Islet precursor cell (in vitro differentiated cells): ENCODE data around the gene KIF2A.

Experiments used
- DNase-seq: peaks from one replicate; pipeline ENCODE4 v3.0.0-alpha.2; 2018

KIF2A gene

DNA sequence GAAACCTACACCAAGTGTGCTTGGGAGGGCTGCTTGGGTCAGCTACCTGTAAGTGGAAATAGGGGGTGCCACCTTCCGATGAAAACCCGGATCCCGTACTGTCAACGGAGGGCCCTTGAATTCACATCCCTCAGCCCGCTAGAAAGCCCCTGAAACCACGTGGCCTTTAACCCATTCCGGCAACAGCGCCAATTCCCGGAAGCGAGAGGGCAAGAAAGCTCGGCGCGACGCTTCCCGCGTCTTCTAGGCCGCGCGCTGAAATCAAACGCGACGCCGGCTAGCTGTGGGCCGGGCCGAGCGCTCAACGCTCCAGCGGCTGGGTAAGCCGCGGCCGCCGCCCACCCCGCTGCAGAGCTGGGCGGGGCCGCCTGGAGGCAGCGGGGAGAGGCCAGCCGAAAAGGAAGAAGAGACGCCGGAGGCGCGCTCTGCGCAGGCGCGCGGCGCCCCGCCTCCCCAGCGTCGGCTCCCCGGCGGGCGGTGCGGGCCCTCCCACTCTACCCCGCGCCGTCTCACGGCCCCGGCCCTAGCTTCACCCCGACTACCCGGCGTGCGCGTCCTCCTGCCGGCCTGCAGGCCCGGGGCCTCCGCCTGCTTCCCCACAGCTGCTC is at the start of gene KIF2A:
Gene KIF2A, plus strand, starts transcription at position 492 of the 608 bp plus-strand sequence. CDS start 267 bp downstream, outside the sequence.
- peak; percentile 96 for DNase-seq

DNA sequence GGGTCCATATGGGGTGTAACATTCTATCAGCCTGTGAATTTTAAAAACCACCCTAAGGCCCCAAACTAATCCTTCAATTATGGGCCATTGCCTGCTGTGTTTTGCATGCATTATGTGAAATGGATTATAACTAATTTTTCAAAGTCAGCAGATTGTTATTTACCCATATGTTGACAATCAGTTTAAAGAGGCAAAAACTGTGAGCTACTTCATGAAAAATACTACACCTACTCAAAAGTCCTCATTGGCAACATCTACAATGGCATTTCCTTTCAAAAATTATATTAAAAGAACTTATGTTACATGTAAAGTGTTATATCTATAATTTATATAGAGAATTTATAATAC is 49.0 kb upstream of the KIF2A start:
- no peak for DNase-seq

DNA sequence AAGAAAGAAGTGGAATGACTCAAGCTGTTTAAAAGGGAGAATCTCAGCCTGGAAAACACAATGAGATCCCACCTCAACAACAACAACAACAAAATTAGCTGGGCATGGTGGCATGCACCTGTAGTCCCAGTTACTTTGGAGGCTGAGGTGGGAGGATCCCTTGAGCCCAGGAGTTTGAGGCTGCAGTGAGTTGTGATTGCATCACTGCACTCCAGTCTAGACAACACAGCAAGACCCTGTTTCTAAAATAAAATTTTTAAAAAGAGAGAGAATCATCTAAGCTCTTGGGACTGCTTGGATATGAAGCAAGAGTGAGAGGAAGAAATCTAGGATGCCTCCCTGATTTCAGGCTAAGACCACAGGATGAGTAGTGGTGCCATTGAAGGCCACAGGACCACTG is 47.4 kb upstream of the KIF2A start:
- DNase-seq, result no peak

DNA sequence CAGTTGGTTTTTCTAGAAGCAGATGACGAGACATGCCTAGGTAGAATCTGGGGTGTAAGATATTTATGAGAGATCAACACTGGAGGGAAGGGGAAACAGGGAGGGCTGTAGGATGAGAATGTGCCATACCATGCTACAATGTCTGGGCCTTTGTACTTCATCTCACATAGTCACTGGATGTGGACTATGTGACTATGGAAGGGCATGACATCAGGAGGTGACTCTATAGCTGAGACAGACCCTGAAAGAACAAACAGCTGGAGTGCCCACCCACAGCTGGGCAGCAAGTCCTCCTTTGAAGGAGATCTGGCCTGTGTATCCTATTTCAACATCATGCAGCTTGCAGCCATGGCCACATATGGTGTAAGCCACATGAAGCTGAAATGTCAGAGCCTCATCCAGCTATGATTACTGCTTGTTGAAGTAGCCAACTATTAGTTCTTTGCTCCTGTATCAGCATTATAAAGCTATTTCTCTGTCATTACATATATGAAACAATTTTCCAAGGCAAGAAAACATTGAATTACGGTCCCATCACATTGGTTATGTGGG is 46.2 kb upstream of the KIF2A start:
- no peak for DNase-seq

DNA sequence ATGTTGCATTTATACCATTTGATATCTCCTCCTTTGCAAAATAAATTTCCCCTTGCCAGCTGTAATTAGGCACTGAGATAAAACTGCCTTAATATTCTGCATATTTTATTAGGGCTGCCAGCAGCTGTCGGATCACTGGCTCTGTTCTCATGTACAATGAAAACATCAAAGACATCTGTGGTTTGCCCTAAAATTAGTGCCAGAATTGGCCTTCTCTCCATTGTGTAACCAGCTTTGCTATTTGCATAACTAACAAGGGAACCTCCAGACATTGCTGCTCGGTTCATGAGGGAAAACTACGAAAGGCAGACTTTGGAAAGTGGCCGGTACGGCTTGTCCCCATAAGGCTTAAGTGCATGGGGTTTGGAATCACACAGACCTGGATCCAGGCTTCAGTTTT is 45.5 kb upstream of the KIF2A start:
- no peak for DNase-seq

- DNase-seq, result no peak
These were observed 42.6 kb upstream of the KIF2A start for GRCh38 chr5:62263401-62263800.

DNA sequence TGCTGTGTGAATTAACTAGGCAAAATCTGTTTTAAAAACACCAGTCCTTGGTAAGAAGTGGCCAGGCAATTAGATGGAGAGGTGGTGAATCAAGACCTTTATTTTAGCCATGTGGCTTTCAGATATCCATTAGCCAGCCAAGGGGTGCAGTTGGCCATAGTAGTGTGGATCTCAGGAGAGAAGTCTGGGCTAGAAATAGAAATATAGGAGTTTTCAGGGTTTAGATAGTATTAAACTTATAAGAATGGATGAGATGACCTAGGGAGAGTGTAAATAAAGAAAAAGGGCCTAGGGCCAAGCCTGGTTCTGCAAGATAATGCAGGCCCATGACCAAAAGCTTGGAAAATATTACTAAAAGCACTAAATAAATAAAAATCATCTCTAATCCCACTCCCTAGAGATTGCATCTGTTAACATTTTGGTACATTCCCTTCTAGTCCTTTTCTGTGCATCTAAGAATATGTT is 40.3 kb upstream of the KIF2A start:
- DNase-seq, result no peak

DNA sequence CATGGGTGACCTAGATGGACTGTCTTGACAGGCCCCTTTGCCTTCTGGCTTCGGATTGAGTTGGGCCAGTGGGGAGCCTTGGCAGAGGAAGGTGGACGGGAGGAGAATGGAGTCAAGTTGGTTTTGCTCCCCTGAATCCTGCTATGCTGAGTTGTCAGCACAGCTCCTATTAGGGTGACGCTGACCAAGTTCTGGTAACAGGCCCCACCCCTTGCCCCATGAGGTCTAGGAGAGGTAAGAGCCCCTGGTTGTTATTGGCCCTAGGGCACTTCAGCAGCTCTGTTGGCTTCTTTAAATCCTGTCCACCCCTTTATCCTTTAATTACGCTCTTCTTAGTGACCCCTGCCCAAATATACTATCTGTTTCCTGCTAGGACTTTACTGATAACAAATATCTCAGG is 39.4 kb upstream of the KIF2A start:
- no peak for DNase-seq

DNA sequence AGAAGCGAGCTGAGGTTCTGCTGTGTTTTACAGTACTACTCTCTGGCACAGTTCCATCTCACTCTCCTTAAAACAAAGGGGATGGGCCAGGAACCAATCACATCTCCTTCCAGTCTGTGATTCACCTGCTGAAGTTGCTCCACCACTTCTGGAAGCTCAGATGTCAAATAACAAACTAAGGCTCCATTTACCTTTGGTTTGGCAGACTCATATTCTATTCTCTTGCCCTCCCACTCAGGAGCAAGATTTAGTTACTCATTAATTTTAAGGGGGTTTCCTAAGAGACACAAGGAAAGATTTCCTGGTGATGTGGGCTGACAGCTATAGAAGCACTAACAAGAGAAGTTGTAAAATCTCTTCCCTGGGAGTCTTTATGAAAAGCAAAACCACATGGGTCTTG is 37.8 kb upstream of the KIF2A start:
- no peak for DNase-seq

DNA sequence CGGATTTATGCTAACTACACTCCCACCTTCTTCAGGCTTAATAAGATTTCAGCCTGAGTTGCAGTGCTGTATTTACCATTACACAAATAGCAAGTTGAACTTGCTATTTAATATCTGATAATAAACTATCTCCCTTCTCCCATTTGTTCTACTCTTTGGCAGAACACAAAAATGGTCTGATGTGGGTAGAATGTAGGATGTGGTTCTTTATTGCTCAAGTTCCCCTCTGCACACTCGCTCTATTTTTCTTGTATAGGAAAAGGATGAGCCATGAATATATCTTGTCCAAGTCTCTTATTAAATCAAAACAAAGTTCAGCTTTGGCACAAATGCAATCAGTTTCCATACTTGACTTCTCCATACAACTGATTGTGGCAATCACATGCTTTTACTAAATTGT is 37.2 kb upstream of the KIF2A start:
- DNase-seq, result no peak

DNA sequence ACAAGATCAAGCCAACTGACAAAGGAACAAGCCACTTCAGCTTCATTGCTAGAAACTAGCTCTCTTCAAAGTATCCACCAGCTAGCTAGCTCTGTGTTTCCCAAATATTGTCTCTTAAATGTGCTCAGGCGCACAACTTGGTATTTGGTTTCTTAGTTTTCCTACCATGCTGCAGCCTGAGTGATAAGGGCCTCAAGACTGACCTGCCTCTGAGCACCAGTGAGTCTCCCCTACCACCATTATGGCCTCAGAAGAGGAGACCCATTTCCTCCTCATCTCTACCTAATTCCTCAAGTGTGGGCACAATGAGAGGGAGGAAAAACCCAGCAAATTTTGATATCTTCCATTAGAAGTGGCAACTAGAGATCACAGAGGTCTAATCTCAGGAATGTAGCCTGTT is 34.6 kb upstream of the KIF2A start:
- DNase-seq, result no peak

DNA sequence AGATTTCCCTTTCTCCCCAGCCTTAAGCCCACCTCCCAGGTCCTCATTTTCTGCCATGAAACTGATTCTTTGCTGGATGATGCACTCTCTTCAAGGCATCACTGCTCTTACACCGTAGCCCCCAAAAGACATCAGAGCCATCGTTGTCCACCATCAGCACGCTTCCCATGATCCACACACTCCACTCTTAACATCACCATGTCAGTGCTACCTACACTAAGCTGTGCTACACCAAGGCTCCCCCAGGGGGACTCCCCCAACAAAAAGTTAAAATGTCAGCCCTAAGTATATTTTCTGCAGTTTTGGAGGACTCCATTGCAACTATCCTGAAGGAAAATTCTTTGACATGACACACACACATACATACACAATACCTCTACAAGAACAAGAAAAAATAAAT is 34.1 kb upstream of the KIF2A start:
- no peak for DNase-seq

DNA sequence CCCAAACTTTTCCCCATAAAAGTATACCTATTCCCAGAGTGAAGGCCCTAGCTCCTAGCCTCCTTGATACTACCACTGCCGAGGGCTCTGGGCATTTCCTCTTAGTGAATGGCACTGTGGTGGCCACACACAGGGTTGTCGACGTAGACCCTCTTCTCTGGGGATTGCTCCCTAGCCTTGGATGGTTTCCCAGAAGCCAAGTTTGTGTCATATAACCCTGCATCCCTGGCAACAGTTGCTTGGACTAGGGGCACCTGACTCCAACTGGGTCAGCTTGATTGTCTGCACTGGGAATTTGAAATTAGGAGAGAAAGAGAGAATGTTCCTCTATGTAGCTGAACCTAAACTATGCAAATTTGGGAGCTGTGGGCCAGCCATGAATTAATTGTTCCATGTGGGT is 32.3 kb upstream of the KIF2A start:
- DNase-seq, result no peak

DNA sequence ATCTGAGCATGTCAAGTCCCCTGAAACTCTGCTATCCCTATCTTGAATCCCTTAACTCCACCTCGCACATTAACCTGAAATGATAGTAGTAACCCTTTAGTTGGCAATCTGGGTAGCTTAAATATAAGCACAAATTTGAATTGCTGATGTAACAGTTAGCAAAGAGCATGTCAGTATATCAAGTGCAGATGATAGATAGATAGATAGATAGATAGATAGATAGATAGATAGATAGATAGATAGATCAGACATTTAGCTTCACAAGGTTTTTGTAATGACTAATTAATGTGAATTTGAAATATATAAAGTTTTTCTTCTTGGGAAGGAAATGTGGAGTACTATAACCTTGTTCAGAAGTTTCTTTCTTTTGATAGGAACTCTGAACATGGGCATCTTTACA is 30.4 kb upstream of the KIF2A start:
- DNase-seq, result no peak

DNA sequence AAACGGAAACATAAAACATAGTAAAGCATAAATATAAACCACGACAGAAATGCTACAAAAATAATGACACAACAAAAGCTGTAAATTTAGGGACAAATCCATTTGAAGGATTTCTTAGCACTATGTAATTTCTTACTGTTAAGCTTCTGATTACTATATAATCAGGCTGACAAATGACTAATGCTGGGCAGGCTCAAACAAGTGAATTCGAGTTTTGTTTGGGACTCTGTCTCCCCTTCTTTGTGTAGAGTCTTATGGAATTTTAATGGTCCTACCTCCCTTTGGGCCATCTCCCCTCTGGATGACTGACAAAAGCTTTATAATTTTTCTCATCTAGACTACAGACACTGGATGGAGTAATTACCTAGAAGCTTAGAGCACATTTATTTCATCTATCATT is 24.6 kb upstream of the KIF2A start:
- no peak for DNase-seq

DNA sequence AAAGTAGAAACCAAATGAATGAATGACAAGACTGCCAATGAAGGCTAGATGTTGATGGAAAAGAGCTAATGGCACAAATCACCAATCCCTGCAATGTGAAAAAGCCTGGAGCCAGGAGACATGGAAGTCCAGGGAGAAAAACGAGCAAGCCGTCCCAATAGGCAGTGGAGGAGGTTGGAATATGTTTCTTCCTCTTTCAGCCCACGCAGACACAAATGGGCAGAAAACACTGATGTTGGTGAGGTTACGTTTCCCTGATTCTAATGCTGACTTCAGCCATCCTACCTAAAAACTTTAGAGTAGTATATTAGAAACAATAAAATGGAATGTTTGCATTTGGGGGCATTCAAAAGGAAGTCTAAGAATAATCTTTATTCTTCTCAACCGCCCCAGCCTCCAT is 23.9 kb upstream of the KIF2A start:
- DNase-seq, result no peak

DNA sequence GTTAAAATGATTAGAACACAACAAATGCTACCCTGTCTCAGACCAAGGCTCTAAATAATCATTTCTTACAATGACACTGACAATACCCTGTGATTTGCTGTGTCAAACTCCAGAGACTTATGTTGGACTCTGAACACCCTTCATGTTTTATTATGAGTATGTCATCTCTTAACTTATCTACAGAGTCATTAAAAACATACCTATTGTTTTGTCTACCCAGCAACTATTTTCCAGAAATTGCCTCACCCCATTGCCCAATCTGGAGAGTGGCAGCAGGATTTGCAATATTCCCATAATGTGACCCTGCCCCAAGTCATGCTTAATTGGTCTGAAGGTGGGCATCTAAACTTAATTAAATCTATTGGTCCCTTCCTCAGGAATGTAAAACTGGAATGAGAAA is 23.0 kb upstream of the KIF2A start:
- DNase-seq, result no peak

- no peak for DNase-seq
These were observed 22.1 kb upstream of the KIF2A start for GRCh38 chr5:62283861-62284260.

GRCh38 chr5:62284946-62285891 is 20.8 kb upstream of the KIF2A start:
- DNase-seq, result no peak

DNA sequence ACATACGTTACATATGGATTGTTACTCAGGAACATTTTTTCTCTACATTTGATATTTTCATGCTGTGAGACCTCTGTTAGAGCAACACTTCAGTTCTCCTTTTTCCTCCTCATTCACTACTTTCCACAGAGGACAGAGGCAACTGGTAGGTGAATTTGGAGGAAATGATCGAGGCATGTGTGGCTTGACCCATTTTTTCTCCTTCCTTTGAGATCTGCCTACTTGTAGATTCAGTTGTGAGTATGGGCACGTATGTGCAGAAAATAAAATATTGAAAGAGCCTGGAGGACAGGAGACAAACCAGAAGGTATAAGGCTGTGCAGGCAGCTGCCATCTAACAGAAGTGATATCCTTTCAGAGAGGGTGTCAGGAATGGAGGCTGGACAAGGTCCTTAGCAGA is 19.2 kb upstream of the KIF2A start:
- DNase-seq, result no peak

GRCh38 chr5:62287237-62287636 is 18.8 kb upstream of the KIF2A start:
- no peak for DNase-seq

DNA sequence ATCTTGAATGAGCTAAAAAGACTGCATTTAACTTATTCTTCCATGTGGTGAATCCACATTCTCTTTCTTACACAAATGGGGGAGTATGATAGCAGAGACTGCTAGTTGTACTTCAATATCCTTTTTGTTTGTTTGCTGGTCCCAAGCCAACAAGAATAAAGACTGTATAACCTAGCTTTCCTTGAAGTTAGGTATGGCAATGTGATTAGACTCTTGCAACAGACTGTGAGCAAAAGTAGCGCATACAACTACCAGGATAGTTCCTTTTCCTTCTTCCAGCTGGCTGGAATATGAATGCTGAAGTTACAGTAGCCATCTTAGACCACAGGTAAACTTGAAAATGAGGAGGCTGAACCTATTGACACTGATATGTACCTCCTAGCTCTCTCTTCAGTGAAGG is 17.9 kb upstream of the KIF2A start:
- no peak for DNase-seq

DNA sequence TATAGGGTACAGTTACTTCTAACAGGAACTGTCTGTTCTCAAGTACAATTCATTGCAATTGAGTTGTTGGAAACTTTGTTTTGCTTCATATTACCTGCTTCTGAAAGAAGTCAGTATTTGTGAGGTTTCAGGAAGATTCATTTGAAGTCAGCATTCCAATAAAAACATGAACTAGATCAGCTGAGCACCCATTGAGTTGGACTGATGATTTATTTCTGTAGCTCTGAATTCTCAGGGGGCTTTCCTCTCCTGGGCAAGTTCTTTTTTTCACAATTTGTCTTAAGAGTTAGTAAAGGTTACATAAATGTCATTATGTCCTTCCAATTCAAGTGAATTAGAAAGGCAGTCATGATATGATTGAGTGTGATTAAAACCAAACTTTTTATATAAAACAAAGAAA is 16.2 kb upstream of the KIF2A start:
- DNase-seq, result no peak

DNA sequence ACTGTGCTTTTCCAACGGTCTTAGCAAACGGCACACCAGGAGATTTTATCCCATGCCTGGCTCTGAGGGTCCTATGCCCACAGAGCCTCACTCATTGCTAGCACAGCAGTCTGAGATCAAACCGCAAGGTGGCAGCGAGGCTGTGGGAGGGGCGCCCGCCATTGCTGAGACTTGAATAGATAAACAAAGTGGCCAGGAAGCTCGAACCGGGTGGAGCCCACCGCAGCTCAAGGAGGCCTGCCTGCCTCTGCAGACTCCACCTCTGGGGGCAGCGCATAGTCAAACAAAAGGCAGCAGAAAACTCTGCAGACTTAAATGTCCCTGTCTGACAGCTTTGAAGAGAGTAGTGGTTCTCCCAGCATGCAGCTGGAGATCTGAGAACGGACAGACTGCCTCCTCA is 14.2 kb upstream of the KIF2A start:
- peak; percentile 70 for DNase-seq
